GM03348 (cell line): ENCODE measurements around the gene IFTAP.
"Not testable (repeated sequence)": the region's sequence is repeated elsewhere in the genome, so short reads cannot be mapped to it uniquely, and the experiment has no call there.

Experiments used
- DNase-seq: peaks from one replicate; pipeline ENCODE4 v3.0.0; 2012; ENCODE audit warnings: low spot score

The IFTAP gene

DNA sequence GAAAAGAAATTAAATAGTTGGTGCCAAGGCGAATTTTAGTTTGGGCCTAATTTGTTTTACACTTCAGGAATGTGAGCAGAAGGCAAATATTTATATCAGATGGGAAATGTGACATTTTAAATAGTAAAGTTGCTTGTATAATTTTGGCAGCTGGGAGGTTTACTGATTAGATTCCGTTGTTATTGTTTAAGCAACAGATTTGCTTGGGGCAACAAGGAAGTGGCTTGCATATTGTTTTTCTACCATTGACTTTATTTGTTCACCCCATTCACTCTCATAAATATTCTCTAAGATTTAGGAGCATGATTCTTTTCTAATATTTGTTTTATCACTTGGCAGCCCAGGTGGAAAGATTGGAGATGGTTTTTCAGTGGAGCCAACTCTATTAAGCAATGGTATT lies 44.3 kb downstream of the IFTAP start:
- DNase-seq, result no peak

DNA sequence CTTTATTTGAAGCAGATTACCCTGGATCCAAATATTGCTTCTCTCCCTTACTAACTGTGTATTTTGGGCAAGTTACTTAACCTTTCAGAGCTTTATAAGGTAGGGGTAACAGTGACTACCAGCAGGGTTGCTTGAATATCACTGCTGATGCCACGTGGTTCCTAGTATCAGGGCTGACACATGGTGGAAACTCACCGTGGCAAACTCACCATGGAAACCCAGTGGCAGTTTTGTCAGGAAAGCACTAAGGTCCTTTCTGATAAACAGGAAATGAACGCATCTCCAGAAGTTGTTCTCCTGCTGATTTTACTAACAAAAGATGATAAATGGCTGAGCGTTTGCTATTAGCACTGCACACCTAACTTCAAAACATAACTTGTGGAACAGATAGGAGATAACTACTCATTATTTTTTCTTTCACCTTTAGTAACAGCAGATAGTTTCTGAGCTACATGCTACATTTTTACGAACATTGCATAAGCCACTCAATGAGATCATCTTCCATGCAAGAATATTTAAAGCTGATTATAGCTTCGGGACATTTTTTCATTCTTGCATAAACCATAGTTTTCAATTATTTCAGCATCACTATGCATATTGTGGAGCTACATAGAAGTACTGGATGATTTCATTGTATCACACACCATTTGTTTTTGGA lies 63.4 kb downstream of the IFTAP start:
- no peak for DNase-seq

DNA sequence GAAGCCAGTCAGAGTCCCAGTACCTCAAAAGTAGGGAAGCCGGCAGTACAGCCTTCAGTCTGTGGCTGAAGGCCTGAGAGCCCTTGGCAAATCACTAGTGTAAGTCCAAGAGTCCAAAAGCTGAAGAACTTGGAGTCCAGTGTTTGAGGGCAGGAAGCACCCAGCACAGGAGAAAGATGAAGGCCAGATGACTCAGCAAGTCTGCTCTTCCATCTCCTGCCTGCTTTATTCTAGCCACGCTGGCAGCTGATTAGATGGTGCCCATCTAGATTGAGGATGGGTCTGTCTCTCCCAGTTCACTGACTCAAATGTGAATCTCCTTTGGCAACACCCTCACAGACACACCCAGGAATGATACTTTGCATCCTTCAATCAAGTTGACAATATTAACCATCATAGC lies 67.1 kb downstream of the IFTAP start:
- DNase-seq, result not testable (repeated sequence)

DNA sequence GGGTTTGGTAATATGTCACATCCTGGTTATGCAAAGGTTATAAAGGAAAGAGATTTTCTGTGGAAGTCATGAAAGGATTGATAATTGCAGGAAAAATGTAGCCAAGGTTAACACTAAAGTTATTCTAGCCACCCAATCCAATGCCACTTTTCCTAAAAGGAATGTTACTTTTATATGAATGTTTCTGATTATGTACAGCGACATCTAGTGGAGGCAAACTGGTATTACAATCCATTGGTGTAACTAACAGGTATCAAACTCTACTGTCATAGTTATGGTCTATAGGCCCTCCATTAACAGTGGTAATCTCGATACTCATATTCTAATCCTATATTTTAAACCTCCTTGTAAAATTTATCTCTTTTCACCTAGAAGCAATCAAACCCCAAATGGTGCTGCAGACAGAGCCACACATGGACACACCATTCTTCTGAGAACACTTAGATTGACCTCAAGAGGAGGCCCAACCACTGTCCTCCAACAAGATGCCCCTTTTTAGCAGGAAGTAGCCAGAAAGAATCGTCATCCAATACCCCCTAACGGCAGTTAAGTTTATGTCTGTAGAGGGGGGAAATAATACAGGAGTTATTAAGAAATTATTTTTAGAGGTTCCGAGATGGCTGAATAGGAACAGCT lies 78.6 kb downstream of the IFTAP start:
- peak; percentile 41 for DNase-seq

DNA sequence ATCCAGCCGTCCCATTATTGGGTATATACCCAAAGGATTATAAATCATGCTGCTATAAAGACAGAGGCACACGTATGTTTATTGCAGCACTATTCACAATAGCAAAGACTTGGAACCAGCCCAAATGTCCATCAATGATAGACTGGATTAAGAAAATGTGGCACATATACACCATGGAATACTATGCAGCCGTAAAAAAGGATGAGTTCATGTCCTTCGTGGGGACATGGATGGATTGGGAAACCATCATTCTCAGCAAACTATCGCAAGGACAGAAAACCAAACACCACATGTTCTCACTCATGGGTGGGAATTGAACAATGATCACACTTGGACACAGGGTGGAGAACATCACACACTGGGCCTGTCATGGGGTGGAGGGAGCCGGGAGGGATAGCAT lies 85.2 kb downstream of the IFTAP start:
- DNase-seq, result not testable (repeated sequence)

DNA sequence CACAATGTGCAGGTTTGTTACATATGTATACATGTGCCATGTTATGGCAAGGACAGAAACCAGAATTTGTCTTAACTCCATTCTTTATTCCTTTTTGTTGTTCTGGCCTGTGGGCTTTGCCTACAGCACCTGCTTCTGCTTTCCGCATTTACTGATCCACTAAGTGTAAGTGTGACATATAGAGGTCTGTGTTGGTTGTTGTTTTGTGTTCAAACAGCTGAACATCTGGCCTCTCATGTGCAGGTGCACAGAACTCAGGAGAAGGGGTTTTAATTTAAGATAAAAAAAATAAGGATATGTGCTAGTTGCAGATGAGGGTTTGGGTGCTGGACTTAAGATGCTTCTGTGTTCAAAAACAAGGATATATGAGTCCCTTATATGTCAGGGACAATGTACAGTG lies 89.5 kb downstream of the IFTAP start:
- DNase-seq, result no peak

DNA sequence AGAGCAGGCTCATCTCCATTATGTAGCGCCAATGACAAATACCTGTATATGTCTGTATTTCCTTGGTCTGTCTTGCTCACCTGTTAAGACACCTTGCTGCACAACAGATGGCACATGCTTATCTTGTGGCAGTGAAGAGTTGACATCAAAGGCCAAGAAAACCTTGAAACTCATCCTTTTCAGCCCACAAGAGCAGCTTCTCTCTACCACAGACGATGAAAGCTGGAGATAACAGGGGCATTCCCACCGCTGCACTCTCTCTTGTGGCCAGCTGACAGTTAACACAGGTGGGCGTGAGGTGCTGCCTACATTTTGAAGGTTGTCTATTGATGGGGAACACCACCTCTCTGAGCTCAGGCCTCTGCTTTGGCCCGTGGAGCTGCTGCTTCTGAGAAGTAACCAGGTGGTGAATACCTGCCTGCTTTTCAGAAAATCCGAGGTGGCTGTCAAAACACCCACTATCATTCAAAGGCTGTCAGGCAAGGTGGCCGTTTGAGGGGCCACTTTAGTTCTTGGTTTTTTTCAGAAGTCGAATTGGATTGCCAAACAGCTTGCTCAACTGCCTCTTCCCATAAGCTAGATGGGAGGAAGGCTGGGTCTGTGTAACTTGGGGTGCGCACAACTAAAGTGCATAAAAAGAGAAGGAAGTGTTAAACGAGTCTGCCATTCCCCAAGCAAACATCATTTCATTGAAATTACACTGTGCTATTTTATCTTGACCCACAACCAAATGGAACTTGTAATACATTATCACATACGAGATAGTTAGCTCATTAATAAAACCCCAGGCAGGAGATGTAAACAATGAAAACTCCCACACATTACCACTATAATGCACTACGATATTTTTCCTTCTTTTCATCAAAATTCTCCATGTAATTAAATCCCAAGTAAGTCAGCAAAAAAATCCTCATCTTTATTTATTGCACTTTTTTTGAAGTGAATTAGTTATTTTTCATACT lies 90.8 kb downstream of the IFTAP start:
- no peak for DNase-seq

DNA sequence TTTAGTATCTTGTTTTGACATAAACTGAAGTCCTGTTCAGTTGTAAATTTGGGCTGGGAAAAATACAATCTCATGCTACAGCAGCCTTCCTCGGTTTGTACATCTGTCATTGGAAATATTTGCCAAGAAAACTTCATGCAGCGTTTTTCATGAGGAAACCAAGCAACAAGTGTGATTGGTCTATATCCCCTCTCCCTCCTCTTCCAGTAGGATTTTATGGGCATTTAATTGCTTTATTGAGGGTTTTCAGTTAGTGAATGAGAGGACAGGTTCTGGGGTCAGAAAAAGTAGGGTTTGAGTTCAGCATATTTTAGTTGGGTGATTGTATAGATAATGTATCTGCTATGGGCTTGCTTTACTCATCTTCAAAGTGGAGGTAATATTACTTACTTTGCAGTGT lies 93.8 kb downstream of the IFTAP start:
- no peak for DNase-seq

DNA sequence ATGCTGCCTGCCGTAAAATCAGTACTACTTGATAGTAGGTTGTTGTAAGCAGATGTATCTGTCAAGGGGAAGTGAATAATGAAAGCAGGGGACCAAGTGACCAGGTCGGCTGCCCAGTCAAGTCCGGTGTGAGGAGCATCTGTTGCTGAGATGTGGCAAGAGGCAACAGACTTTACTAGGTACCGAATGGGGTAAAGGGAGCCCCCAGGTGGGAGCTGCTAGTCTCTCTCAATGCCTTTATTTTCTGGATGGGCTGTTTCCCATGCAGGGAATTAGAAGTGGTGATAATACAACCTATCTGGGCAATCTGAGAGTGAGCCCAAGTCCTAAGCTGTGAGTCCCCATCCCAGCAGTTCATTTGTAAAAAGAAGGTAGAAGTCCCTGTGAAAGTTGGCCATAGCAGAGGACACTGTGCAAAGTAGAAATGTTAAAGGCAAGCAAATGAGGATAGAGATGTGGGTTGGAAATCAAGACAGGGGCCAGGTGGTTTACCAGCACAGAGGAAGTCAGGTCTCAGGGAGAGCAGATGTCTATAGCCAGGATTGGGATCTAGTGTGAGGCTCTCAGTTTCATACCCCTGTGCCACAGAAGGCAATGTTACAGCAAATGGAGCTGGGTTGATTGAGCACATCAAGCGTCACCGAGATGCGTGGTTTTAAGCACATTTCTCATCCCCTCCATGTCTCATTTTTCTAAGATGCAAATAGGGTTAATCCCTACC lies 94.4 kb downstream of the IFTAP start:
- DNase-seq, result no peak

DNA sequence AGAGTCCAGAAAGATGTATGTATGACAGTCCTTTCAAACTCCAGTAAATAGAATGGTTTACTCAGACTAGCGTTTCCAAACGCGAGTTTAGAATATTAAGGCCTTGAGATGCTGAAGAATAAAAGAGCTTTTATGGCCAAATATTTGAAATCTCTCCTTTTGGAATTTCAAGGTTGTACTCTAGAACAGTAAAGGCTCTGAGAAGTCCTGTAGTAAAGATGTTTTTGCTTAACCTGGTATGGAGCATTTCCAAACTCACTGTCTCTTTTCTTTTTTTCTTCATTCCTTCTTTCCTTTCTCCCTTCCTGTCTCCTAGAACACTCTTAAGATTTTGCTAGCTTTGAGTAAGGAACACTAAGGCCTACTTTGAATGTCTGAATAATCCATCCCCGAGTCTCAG lies 95.1 kb downstream of the IFTAP start:
- no peak for DNase-seq

DNA sequence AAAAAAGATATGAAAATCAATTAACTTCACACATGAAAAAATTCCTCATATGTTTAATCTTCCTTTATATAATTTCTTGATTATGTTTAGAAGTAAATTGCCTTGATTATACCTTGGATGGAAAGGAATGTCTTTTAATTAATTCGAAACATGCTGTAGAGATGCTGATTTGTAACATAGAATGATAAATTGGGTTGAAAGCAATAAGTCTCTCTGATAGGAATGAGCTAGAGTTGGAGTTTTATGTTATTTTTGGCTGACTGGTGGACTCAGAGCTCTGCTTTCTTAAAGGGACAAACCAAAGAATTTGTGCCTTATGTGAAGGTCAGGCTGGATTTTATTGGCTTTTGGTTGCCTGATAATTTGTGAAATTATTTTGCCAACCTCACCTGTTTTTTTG lies 98.4 kb downstream of the IFTAP start:
- no peak for DNase-seq

DNA sequence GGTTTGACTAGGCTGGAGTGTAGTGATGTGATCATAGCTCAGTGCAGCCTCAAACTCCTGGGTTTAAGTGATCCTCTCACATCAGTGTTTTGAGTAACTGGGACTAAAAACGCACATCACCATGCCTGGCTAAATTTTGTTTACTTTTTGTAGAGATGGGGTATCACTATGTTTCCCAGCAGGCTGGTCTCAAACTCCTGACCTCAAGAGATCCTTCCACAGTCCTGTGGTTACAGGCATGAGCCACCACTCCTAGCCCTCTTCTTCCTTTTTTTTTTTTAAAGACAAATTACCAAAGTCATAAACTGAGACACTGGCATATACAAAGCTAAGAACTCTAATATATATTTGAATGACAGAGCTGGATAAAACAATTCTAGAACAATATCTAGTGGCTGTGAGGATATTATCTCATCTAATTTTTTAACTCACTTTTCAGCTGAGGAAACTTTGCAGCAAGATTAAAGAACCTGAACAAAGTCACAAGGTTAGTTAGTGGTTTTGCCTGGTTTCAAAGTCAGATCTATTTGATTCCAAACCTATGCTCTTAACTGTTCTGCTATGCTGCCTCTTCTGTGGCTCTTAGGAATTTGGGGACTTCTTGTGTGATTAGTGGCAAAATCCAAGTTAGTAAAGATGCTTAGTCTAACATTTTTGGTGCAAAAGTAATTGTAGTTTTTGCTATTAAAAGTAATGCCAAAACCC lies 99.0 kb downstream of the IFTAP start:
- no peak for DNase-seq

DNA sequence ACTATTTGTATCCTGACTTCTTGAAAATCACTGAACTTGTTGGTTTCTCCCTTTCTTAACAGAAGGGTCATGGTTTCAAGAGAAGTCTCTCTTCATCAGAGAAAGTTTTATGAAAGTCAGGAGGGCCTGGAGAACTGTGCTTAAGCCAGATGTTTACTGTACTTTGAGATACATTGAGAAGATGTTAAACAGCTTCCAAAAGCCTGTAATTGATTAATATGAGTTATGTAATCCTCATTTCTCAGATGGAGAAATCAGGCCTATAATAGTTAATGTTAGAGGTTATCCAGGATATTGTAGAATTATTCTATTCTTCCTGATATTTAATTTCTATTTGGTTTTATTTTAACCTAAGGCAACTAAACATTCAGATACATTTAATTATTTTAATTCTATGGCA lies 100.8 kb downstream of the IFTAP start:
- no peak for DNase-seq

DNA sequence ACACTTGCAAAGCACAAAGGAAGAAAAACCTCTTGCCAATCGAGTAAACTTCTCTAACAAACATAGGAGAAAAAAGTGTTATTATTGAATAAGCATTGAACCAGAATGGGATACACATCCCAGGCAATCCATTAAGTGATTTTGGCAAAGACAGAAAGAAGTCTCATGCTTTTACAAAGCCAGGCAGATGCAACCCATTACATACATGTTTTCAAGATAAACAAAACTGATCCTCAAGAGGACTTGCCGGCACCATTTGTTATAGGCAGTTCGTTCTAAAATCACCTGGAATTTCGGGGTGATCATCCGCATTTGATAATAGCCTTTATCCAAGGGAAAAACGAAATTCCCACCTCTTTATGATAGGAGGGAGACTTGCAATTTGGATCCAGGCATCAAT lies 101.3 kb downstream of the IFTAP start:
- DNase-seq, result no peak

DNA sequence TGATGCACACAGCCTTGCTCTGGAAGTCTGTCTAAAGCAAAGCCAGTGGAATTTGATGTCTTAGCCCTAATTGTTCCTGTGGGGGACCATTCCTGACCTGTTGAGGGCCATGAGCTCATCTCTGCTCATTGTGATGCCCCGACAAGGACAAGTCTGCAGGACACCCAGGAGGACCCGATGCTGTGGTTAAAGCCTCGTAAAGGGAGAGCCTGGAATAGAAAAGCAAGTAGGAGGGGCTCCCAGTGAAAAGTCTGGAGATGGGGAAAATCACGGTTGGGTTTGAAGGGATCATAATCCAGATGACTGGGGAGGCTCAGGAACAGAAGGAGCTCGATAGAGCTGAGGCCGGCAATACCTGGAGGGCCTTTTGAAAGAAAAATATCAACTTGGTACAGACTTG lies 102.2 kb downstream of the IFTAP start:
- no peak for DNase-seq

DNA sequence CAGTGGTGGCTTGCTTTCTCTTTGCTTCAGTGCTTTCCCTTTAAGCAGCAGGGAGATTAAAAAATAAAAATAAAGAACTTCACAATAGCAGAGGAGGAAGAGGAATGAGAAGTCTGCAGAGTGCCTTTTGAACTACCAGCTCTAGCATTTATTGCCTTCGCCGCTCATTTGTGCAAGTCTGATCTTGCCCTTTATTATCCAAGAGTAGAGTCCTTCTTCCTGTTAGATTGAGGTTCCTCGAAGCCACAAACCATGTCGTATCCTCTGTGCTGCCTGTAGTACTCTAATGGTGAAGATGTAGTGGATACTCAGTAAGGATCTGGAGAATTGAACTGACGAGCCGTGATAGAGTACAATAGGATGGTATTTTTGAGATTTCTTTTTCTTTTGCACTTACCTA lies 105.0 kb downstream of the IFTAP start:
- no peak for DNase-seq

DNA sequence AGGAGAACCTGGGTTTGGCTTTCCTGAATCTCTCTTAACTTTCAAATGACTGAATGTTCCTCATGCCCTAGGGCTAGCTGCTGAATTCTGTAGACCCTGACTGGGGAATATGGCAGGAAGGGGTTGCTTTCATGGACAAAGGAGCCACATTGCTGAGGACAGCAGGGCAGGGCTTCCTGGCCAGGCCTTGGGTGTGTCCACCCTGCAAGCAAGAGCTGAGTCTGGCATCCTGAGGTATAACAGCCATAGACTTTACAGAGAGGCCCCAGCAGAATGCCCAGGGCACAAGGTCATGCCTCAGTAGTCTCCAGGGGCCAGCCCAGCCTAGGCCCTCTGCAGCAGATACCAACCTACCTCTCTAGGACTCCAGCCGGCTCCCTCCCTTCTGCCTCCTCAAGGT lies 105.9 kb downstream of the IFTAP start:
- DNase-seq, result no peak

DNA sequence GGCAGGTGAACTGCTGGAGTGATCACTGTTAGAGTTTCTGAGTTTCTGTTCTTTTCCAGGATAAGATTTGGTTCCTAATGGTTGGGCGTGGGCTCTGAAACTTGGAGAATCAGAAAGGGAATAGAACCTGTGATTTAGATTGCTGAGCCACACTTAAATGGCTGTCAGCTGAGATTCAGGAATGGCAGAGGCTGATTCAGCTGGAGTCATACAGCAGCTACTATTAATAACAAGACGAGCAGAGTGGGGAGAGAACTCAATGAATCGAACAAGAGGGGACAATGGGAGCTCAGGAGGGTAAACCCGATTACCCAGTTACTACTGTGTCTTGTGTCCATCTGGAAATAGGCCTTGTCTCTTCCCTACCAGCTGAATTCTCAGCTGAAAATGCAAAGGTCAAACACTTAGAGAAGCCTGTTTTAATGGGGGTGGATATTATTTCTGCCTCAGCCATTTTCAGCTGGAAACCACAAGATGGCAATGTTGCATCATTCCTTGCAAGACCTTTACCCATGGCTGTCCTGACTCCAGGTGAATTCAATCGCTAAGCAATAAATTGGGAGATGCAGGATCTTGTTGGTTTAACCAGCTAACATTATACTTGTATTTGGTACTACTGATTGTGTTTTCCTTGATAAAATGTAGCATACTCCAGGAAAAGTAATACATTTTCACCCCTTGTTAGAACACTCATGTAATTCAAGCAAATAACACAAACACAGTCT lies 108.2 kb downstream of the IFTAP start:
- DNase-seq, result peak; percentile 70

DNA sequence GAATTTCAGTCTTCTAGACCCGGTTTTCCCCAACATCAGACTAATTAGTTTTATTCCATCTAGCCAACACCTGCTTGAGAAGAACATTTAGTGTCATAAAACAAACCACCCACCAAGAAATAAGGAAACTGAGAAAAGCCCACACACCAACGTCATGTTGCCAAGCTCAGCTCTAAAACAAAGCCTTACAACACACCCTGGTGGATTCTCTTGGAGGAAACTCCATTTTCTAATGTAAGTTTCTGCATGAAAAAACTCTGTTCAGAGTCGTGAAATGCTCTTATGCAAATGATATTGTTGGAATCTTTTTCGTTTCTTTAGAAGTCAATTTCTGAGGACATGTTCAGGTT lies 108.7 kb downstream of the IFTAP start:
- no peak for DNase-seq
